Suprapubic skin (tissue), 4 donors: Measurements from ENCODE around the gene APEH. TPM values are rescaled to one million over a fixed set of nuclear protein-coding genes. Genes with fewer than 3 reads are reported as not detected.

ENCODE experiments used
- DNase-seq, 2 donors: peaks; one replicate each; pipeline ENCODE4 v3.0.0-alpha.2; 2019; ENCODE audit warnings: low spot score in 2 of 2
- H3K27ac ChIP-seq: fragments of 200-600 bp; sonication (generic); one replicate; pipeline ENCODE4 v1.5.1; 2019
- H3K27me3 ChIP-seq: fragments of 200-600 bp; sonication (generic); one replicate; pipeline ENCODE4 v1.5.1; 2019
- H3K36me3 ChIP-seq: fragments of 200-600 bp; sonication (generic); one replicate; pipeline ENCODE4 v1.5.1; 2019
- H3K4me1 ChIP-seq: fragments of 200-600 bp; sonication (generic); one replicate; pipeline ENCODE4 v1.5.1; 2019
- H3K4me3 ChIP-seq: fragments of 200-600 bp; sonication (generic); one replicate; pipeline ENCODE4 v1.5.1; 2019; ENCODE audit warnings: mild to moderate bottlenecking
- H3K9me3 ChIP-seq: fragments of 200-600 bp; sonication (generic); one replicate; pipeline ENCODE4 v1.5.1; 2019
- EP300 ChIP-seq: sonication (generic); formaldehyde crosslinking; IDR thresholded peaks from one replicate; pipeline ENCODE4 v1.6.1; 2017; ENCODE audit warnings: antibody characterized with exemption
- POLR2A ChIP-seq, 2 donors: fragments of 450-650 bp; IDR thresholded peaks; one replicate each; pipeline ENCODE4 v1.6.1; 2017; ENCODE audit warnings: antibody characterized with exemption in 2 of 2, mild to moderate bottlenecking in 2 of 2, moderate library complexity in 2 of 2
- POLR2AphosphoS5 ChIP-seq, 3 donors: sonication (generic); formaldehyde crosslinking; IDR thresholded peaks; one replicate each; pipeline ENCODE4 v1.6.1; 2017; ENCODE audit warnings: antibody characterized with exemption in 3 of 3
- WGBS: methylation state at CpG from one replicate; pipeline ENCODE4 v1.1.5; 2018; 5-methylcytosine and 5-hydroxymethylcytosine counted together
- total RNA-seq, 4 donors: library from RNA; depleted of rRNA; stranded (reverse); fragments of >200 nt; gene quantifications; one replicate each; pipeline ENCODE4 v1.1.0, GENCODE V29; 2016
- TF ChIP-seq, protein P1 (sequence below), 2 donors: fragments of 200-600 bp in 1 of 2; fragments of 450-650 bp in 1 of 2; sonication (generic) in 1 of 2; IDR thresholded peaks; one replicate each; pipeline ENCODE4 v1.5.1; 2016 to 2019; ENCODE audit warnings: antibody characterized with exemption in 2 of 2, mild to moderate bottlenecking in 1 of 2, moderate library complexity in 1 of 2

Gene APEH
- total RNA-seq, 4 donors from 2014 or later, result 81.8 to 103 (median 91.2) TPM

DNA sequence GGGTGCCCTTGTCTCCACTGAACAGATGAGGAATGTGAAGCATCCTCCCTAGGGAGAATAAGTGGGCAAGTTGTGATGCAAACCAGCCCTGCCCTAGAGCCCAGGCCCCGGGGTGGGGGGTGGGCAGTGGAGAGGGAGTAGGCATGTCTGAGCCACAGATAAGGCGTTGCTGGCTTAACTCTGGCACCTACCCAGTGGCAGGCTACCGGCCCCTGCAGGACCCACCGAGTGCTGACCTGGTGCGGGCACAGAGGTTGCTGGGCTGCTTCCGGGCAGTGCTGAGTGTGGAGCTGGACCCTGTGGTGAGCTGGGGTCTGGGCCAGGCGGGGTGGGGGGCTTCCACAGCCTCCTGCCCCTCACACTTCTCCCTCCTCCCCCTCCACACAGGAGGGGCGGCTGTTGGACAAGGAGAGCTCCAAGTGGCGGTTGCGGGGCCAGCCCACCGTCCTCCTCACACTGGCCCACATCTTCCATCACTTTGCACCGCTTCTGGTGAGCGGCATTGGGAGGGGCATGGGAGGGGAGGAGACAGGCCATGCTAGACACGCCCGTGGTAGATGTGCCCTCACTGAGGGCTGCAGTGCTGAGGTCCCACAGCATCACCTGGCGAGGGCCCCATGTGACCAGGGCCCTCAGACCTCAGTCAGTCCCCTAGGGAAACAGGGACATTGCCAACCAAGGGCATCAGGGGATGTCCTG lies 25.3 kb downstream of the APEH start:
- Histone ChIP-seq H3K4me3 (no peak overlapping the region), H3K27ac (no peak overlapping the region), H3K27me3 (no peaks in the 10 kb centered on the region), H3K36me3 (peaks cover 59% of the 10 kb centered on the region), H3K4me1 (peaks cover 2% of the 10 kb centered on the region), H3K9me3 (no peaks in the 10 kb centered on the region)
- 92% methylated on average over 2 of the region's 16 CpGs for WGBS
- TF ChIP-seq, protein P1, sequence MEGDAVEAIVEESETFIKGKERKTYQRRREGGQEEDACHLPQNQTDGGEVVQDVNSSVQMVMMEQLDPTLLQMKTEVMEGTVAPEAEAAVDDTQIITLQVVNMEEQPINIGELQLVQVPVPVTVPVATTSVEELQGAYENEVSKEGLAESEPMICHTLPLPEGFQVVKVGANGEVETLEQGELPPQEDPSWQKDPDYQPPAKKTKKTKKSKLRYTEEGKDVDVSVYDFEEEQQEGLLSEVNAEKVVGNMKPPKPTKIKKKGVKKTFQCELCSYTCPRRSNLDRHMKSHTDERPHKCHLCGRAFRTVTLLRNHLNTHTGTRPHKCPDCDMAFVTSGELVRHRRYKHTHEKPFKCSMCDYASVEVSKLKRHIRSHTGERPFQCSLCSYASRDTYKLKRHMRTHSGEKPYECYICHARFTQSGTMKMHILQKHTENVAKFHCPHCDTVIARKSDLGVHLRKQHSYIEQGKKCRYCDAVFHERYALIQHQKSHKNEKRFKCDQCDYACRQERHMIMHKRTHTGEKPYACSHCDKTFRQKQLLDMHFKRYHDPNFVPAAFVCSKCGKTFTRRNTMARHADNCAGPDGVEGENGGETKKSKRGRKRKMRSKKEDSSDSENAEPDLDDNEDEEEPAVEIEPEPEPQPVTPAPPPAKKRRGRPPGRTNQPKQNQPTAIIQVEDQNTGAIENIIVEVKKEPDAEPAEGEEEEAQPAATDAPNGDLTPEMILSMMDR (IDR thresholded peaks at IDR 0.05), result no peak
- TF ChIP-seq EP300, result no peak
- TF ChIP-seq POLR2A (IDR thresholded peaks at IDR 0.05), result no peak
- no peak for TF ChIP-seq POLR2AphosphoS5 (IDR thresholded peaks at IDR 0.05)
- no peak for DNase-seq

DNA sequence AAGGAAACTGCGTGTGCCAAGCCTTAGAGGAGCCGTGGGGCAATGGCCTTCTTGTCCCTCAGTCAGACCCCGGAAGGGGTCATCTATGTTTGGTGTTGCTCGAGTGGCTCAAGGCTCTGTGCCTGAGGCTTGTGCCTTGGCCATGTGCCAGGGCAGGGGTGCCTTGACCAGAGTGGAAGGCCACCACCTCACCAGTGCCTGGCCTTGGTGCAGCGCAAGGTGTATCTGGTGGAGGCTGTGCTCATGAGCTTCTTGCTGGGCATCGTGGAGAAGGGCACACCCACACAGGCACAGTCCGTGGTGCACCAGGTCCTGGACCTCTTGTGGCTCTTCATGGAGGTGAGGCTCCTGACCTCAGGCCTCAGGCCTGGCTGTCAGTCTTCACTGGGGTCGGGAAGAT lies 25.9 kb downstream of the APEH start:
- peaks cover 2% of the 10 kb centered on the region for H3K4me1 ChIP-seq
- 74% methylated on average over 3 of the region's 8 CpGs for WGBS
- peaks cover 65% of the 10 kb centered on the region for H3K36me3 ChIP-seq
- no peak for DNase-seq
- TF ChIP-seq, protein P1 (IDR thresholded peaks at IDR 0.05), result no peak
- TF ChIP-seq EP300 (no peak), POLR2A (IDR thresholded peaks at IDR 0.05) (no peak), POLR2AphosphoS5 (IDR thresholded peaks at IDR 0.05) (no peak)
- no peak overlapping the region for H3K4me3 ChIP-seq
- H3K9me3 ChIP-seq, result no peaks in the 10 kb centered on the region
- no peaks in the 10 kb centered on the region for H3K27me3 ChIP-seq
- no peak overlapping the region for H3K27ac ChIP-seq

- no peak for DNase-seq
- no peak overlapping the region for H3K4me3 ChIP-seq
- H3K27ac ChIP-seq, result no peak overlapping the region
- TF ChIP-seq, protein P1 (IDR thresholded peaks at IDR 0.05), result no peak
- TF ChIP-seq POLR2A (IDR thresholded peaks at IDR 0.05) (no peak), POLR2AphosphoS5 (IDR thresholded peaks at IDR 0.05) (no peak), EP300 (no peak)
- peaks cover 2% of the 10 kb centered on the region for H3K4me1 ChIP-seq
- H3K9me3 ChIP-seq, result no peaks in the 10 kb centered on the region
- peaks cover 70% of the 10 kb centered on the region for H3K36me3 ChIP-seq
- no peaks in the 10 kb centered on the region for H3K27me3 ChIP-seq
- whole genome bisulfite sequencing, result 77% methylated on average over 7 of the region's 13 CpGs
These were observed 26.4 kb downstream of the APEH start for GRCh38 chr3:49700453-49701128.

- H3K27ac ChIP-seq, result no peak overlapping the region
- H3K27me3 ChIP-seq, result no peaks in the 10 kb centered on the region
- no peak overlapping the region for H3K4me3 ChIP-seq
- WGBS, result 95% methylated on average over 13 of the region's 21 CpGs
- H3K36me3 ChIP-seq, result peaks cover 80% of the 10 kb centered on the region
- TF ChIP-seq, protein P1 (IDR thresholded peaks at IDR 0.05), result peak in 1 of 2 donors; percentile 40
- no peak for TF ChIP-seq EP300
- no peak for TF ChIP-seq POLR2AphosphoS5 (IDR thresholded peaks at IDR 0.05)
- no peaks in the 10 kb centered on the region for H3K9me3 ChIP-seq
- peaks cover 2% of the 10 kb centered on the region for H3K4me1 ChIP-seq
- no peak for DNase-seq
These were observed 27.4 kb downstream of the APEH start for GRCh38 chr3:49701388-49702077.

GRCh38 chr3:49702672-49703071 lies 28.5 kb downstream of the APEH start:
- H3K27me3 ChIP-seq, result no peaks in the 10 kb centered on the region
- H3K4me3 ChIP-seq, result no peak overlapping the region
- H3K27ac ChIP-seq, result no peak overlapping the region
- peaks cover 79% of the 10 kb centered on the region for H3K36me3 ChIP-seq
- H3K4me1 ChIP-seq, result peaks cover 2% of the 10 kb centered on the region
- no peaks in the 10 kb centered on the region for H3K9me3 ChIP-seq
- 95% methylated on average over 7 of the region's 11 CpGs for WGBS
- TF ChIP-seq POLR2AphosphoS5 (IDR thresholded peaks at IDR 0.05) (no peak), EP300 (no peak), POLR2A (IDR thresholded peaks at IDR 0.05) (no peak)
- TF ChIP-seq, protein P1 (IDR thresholded peaks at IDR 0.05), result no peak
- DNase-seq, result no peak
